GM12801 (cell line): ENCODE measurements around the gene MNAT1.

Experiments used
- CTCF ChIP-seq: IDR thresholded peaks from one replicate; pipeline ENCODE4 v1.5.1; 2011; ENCODE audit warnings: control low read depth; ENCODE audit not compliant: insufficient read length; ENCODE audit errors: extremely low read depth

Gene MNAT1

DNA sequence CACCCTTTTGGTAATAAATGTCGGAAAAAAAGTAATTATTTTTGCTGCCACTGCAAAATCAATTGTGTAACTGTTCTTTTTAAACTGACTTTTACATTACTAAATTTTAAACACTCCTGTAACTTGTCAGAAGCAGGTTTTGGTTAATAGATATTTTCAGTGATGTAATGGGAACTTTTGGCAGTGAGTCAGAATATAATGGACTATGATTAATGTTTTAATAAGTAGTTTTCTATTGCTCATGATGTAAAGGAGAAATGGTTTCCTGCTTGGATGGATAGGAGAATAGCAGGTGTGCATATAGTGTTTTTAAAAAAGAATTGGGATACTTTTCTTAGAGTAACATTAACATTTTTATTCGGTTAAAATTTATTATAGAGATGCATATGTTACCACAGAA is 187.5 kb downstream of the MNAT1 start:
- TF ChIP-seq CTCF = no peak

GRCh38 chr14:60925286-60925685 is 190.7 kb downstream of the MNAT1 start:
- TF ChIP-seq CTCF = no peak

DNA sequence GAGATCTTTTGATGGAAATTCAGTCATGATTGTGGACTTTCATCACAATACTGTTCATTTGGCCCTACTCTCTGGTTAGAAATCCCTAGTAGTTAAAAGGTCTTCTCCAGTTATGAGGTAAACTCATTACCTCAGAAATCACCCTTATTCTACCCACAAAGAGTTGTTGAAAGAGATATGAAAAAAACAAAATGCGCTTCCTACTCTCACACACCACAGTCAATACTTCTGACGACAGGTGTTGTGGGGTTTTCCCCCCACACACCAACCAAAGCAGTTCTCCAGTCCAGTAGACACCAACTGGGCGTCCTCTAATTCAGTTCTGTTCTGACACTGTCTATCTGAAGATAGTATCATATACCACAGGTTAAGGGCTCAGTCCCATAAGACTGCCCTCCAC is 191.4 kb downstream of the MNAT1 start:
- no peak for TF ChIP-seq CTCF

DNA sequence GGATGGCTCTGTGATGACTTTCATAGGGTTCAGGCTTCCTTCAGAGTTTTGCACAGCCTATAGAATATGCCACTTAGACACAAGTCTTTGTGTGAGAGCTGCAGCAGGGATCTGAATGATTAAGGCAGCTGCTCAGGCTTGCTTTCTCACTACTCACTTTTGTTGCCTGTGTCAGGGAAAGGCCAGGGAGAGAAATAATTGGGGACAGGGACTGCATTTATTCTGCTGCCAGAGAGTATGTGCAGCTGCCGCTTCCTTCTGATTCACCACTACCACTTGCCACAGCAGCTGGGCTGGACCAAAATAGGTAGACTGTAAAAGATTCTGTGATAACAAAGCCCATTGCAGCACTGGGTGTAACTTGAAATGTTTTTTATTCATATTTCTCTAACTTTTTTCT is 196.7 kb downstream of the MNAT1 start:
- TF ChIP-seq CTCF = no peak

GRCh38 chr14:60933920-60934655 is 199.5 kb downstream of the MNAT1 start:
- no peak for TF ChIP-seq CTCF

DNA sequence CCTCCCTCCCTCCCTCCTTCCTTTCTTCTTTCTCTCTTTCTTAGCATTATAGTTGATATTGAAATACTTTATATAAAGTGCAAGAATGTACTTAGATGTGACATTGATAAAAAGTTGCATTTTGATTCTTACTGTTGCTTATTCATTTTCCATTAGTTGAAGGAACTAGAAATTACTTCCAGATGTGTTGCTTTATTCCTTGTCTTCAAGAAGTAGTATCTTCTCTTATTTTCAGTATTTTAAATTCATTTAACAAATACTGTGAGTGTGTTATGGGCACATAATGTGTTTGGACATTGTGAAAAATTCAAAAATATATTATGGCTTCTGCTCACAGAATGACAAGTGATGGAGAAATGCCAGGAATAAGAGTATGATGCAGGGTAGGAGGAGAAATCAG is 200.8 kb downstream of the MNAT1 start:
- no peak for TF ChIP-seq CTCF

GRCh38 chr14:60943637-60944032 is 209.1 kb downstream of the MNAT1 start:
- no peak for TF ChIP-seq CTCF

GRCh38 chr14:60944204-60944603 is 209.6 kb downstream of the MNAT1 start:
- TF ChIP-seq CTCF = no peak
